Umbilical cord (tissue), 2 donors: ENCODE data around the gene SMIM12. TPM values are rescaled to one million over a fixed set of nuclear protein-coding genes. Genes with fewer than 3 reads are reported as not detected.

Experiments
- DNase-seq: peaks from one replicate; pipeline ENCODE4 v3.0.0-alpha.2; 2015; ENCODE audit warnings: low spot score
- total RNA-seq: library from RNA; depleted of rRNA; stranded (reverse); fragments of >200 nt; gene quantifications from one replicate; pipeline ENCODE4 v1.2.3, GENCODE V29; 2014; ENCODE audit warnings: low replicate concordance; ENCODE audit not compliant: insufficient read depth

The SMIM12 gene
- total RNA-seq, 1 donor from 2014 or later, result 23.4 TPM

GRCh38 chr1:34803770-34804169 is 55.8 kb downstream of the SMIM12 start:
- DNase-seq, result no peak

Other genes starting within 250 kb of the SMIM12 start
- gene GJB5, start 104.7 kb downstream of the SMIM12 start, total RNA-seq, result 4.3 TPM
- gene GJB4, start 100.0 kb downstream of the SMIM12 start, total RNA-seq, result 0.24 TPM
- gene GJB3, start 78.5 kb downstream of the SMIM12 start, total RNA-seq, result 6.3 TPM
- 3.4 TPM for gene GJA4, start 66.8 kb downstream of the SMIM12 start, total RNA-seq
- 0.24 TPM for gene DLGAP3, start 69.9 kb upstream of the SMIM12 start, total RNA-seq
- 23.6 TPM for gene TMEM35B, start 125.6 kb upstream of the SMIM12 start, total RNA-seq
- gene ZMYM6, start 172.2 kb upstream of the SMIM12 start, total RNA-seq, result 24.3 TPM
- gene ZMYM1, start 219.6 kb upstream of the SMIM12 start, total RNA-seq, result 27.7 TPM